Esophagus squamous epithelium (tissue), 5 donors: Measurements from ENCODE around the gene SLC6A4. TPM values are rescaled to one million over a fixed set of nuclear protein-coding genes. Genes with fewer than 3 reads are reported as not detected.

ENCODE experiments used
- DNase-seq: peaks from one replicate; lab custom pipeline; 2025; lab: John Stamatoyannopoulos, UW
- H3K27ac ChIP-seq, 4 donors: fragments of 200-600 bp; sonication (generic); one replicate each; pipeline ENCODE4 v1.5.1; 2016 to 2019; ENCODE audit warnings: mild to moderate bottlenecking in 1 of 4
- H3K27me3 ChIP-seq, 4 donors: fragments of 200-600 bp; sonication (generic); 1 replicate in 3 of 4; 2 replicates in 1 of 4; pipeline versions ENCODE4 v1.5.1 to v1.6.0; 2017 to 2021; ENCODE audit warnings: antibody characterized with exemption in 1 of 4
- H3K36me3 ChIP-seq, 3 donors: fragments of 200-600 bp; sonication (generic); one replicate each; pipeline ENCODE4 v1.5.1; 2016 to 2019
- H3K4me1 ChIP-seq, 3 donors: fragments of 200-600 bp; sonication (generic); one replicate each; pipeline ENCODE4 v1.5.1; 2017 to 2019
- H3K4me3 ChIP-seq, 4 donors: fragments of 200-600 bp; sonication (generic); 1 replicate in 3 of 4; 2 replicates in 1 of 4; pipeline ENCODE4 v1.5.1; 2016 to 2019; ENCODE audit warnings: mild to moderate bottlenecking in 2 of 4, moderate library complexity in 1 of 4
- H3K9me3 ChIP-seq, 3 donors: fragments of 200-600 bp; sonication (generic); one replicate each; pipeline ENCODE4 v1.5.1; 2016 to 2019
- CTCF ChIP-seq, 6 experiments: fragments of 450-650 bp in 4 of 6; fragments of 200-600 bp in 2 of 6; sonication (generic) in 2 of 6; IDR thresholded peaks; one replicate each; pipeline ENCODE4 v1.5.1; 2016 to 2019; ENCODE audit warnings: antibody characterized with exemption in 6 of 6, mild to moderate bottlenecking in 4 of 6, moderate library complexity in 4 of 6
- POLR2A ChIP-seq, 4 donors: fragments of 450-650 bp; IDR thresholded peaks; one replicate each; pipeline ENCODE4 v1.6.1; 2017; ENCODE audit warnings: antibody characterized with exemption in 4 of 4, mild to moderate bottlenecking in 4 of 4, moderate library complexity in 3 of 4
- WGBS, 2 donors: methylation state at CpG; one replicate each; pipeline ENCODE4 v1.1.5; 2018; 5-methylcytosine and 5-hydroxymethylcytosine counted together
- intact Hi-C: fragments of 100-400 bp; cut with DNase I; formaldehyde crosslinking; loops from one replicate; pipeline ENCODE4 v1.15.0; 2022
- total RNA-seq, 4 donors: library from RNA; depleted of rRNA; stranded (reverse); fragments of >200 nt; gene quantifications; one replicate each; pipeline ENCODE4 v1.1.0, GENCODE V29; 2016
- donor health status: DM: yes; HTN: yes; CAD: no.

Gene SLC6A4
- total RNA-seq, 4 donors from 2014 or later = 0.48 to 8.2 (median 3.5) TPM

- H3K4me1 ChIP-seq = no peaks in the 10 kb centered on the region
- H3K27ac ChIP-seq = no peak overlapping the region
- H3K9me3 ChIP-seq = no peaks in the 10 kb centered on the region
- intact Hi-C loops = no loop called here
- no peaks in the 10 kb centered on the region for H3K27me3 ChIP-seq
- 83 to 88% methylated on average over 5 to 8 of the region's 9 CpGs for WGBS, 2 donors
- DNase-seq = no peak
- peaks cover 0 to 12% (median 0%) of the 10 kb centered on the region in 3 donors for H3K36me3 ChIP-seq
- TF ChIP-seq POLR2A (IDR thresholded peaks at IDR 0.05) (no peak), CTCF (IDR thresholded peaks at IDR 0.05) (no peak)
- H3K4me3 ChIP-seq = no peak overlapping the region
These were observed 16.7 kb downstream of the SLC6A4 start for GRCh38 chr17:30218799-30219198.

GRCh38 chr17:30217746-30218245 is 17.7 kb downstream of the SLC6A4 start:
- Histone ChIP-seq H3K4me3 (no peak overlapping the region), H3K27ac (no peak overlapping the region), H3K9me3 (no peaks in the 10 kb centered on the region), H3K36me3 (peaks cover 0 to 12% (median 0%) of the 10 kb centered on the region in 3 donors), H3K27me3 (no peaks in the 10 kb centered on the region), H3K4me1 (no peaks in the 10 kb centered on the region)
- intact Hi-C loops = no loop called here
- TF ChIP-seq POLR2A (IDR thresholded peaks at IDR 0.05) (no peak), CTCF (IDR thresholded peaks at IDR 0.05) (no peak)
- no peak for DNase-seq
- 86 to 88% methylated on average over 6 to 7 of the region's 11 CpGs for WGBS, 2 donors

GRCh38 chr17:30217054-30217453 is 18.4 kb downstream of the SLC6A4 start:
- 60 to 100% methylated on average over 1 to 2 of the region's 6 CpGs for WGBS, 2 donors
- no peak for DNase-seq
- Histone ChIP-seq H3K4me3 (no peak overlapping the region), H3K9me3 (no peaks in the 10 kb centered on the region), H3K27me3 (no peaks in the 10 kb centered on the region), H3K4me1 (no peaks in the 10 kb centered on the region), H3K27ac (no peak overlapping the region), H3K36me3 (peaks cover 0 to 12% (median 0%) of the 10 kb centered on the region in 3 donors)
- TF ChIP-seq POLR2A (IDR thresholded peaks at IDR 0.05) (no peak), CTCF (IDR thresholded peaks at IDR 0.05) (no peak)
- intact Hi-C loops = no loop called here

- H3K27me3 ChIP-seq = no peaks in the 10 kb centered on the region
- no peak overlapping the region for H3K4me3 ChIP-seq
- peaks cover 0 to 6% (median 0%) of the 10 kb centered on the region in 3 donors for H3K36me3 ChIP-seq
- 73 to 94% methylated on average over 4 to 9 of the region's 11 CpGs for WGBS, 2 donors
- intact Hi-C loops = no loop called here
- H3K9me3 ChIP-seq = no peaks in the 10 kb centered on the region
- no peak for TF ChIP-seq POLR2A (IDR thresholded peaks at IDR 0.05)
- no peak for TF ChIP-seq CTCF (IDR thresholded peaks at IDR 0.05)
- DNase-seq = no peak
- no peaks in the 10 kb centered on the region for H3K4me1 ChIP-seq
- H3K27ac ChIP-seq = no peak overlapping the region
These were observed 22.7 kb downstream of the SLC6A4 start for GRCh38 chr17:30212750-30213149.

GRCh38 chr17:30211371-30211770 is 24.1 kb downstream of the SLC6A4 start:
- Histone ChIP-seq H3K36me3 (peaks cover 0 to 3% (median 0%) of the 10 kb centered on the region in 3 donors), H3K27me3 (no peaks in the 10 kb centered on the region), H3K27ac (no peak overlapping the region), H3K4me1 (no peaks in the 10 kb centered on the region), H3K4me3 (no peak overlapping the region), H3K9me3 (no peaks in the 10 kb centered on the region)
- no peak for DNase-seq
- intact Hi-C loops = no loop called here
- 87 to 96% methylated on average over 5 to 6 of the region's 6 CpGs for WGBS, 2 donors
- TF ChIP-seq POLR2A (IDR thresholded peaks at IDR 0.05) = no peak
